Activated naive CD4-positive, alpha-beta T cell treated with anti-CD3 and anti-CD28 coated beads, Interleukin-2, amount 10 ng/mL, durations not matched to agents 7 days and 5 days (primary cell): ENCODE results near the gene COX8A.

ENCODE experiments used
- CTCF ChIA-PET: fragments of 350-600 bp; sonication (Branson Sonifier 250); formaldehyde crosslinking; loops from one replicate; lab custom pipeline; 2021; ENCODE audit warnings: antibody characterized with exemption; lab: Charles Lee
- DNase-seq: peaks from one replicate; pipeline ENCODE4 v3.0.0-alpha.2; 2020
- H3K27ac Mint-ChIP-seq: one replicate; pipeline ENCODE4 v1.8.0; 2021; ENCODE audit warnings: mild to moderate bottlenecking, moderate library complexity, mixed read lengths
- H3K27me3 Mint-ChIP-seq: one replicate; pipeline ENCODE4 v1.8.0; 2021; ENCODE audit warnings: mild to moderate bottlenecking, mixed read lengths
- H3K36me3 Mint-ChIP-seq: one replicate; pipeline ENCODE4 v1.8.0; 2021; ENCODE audit warnings: mixed read lengths
- H3K4me1 Mint-ChIP-seq: one replicate; pipeline ENCODE4 v1.8.0; 2021; ENCODE audit warnings: mixed read lengths
- H3K4me3 Mint-ChIP-seq: one replicate; pipeline ENCODE4 v1.8.0; 2021; ENCODE audit warnings: mild to moderate bottlenecking, moderate library complexity, mixed read lengths
- H3K9me3 Mint-ChIP-seq: one replicate; pipeline ENCODE4 v1.8.0; 2021; ENCODE audit warnings: mixed read lengths

The COX8A gene

DNA sequence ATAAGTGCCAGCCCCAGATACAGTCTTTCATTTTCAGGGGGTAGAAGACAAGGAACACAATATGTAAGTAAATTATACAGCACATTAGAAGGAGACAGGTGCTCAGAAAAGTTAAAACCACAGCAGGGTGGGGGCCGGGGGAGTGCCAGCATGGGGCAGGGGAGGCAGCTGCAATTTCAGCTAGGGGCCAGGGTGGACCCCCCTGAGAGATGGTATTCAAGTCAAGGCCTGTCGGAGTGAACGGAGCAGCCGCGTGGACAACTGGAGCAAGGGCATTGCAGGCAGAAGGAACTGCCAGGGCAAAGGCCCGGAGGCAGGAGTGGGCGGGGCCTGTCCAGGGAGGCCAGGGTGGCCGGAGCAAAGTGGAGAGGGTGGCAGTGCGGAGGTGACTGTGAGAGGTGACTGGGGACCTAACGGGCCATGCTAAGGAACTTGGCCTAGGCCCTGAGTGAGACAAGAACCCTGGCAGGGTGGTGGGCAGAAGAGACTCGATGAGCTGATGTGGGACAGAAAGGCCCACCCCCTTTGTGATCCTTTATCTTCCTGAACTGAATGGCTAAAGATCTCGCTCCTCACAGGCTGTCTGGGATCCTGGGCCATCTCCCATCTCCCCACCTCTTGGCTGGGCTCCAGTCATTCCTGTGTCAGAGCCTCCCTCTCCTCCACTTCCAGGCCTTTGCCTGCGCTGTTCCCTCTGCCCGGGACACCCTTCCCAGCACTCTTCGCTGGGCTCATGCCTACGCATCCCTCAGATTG is 38.9 kb downstream of the COX8A start:
- no peaks in the 10 kb centered on the region for H3K36me3 Mint-ChIP-seq
- peaks cover 24% of the 10 kb centered on the region for H3K27me3 Mint-ChIP-seq
- H3K9me3 Mint-ChIP-seq, result peaks cover 18% of the 10 kb centered on the region
- DNase-seq, result no peak
- H3K27ac Mint-ChIP-seq, result no peak overlapping the region
- H3K4me3 Mint-ChIP-seq, result no peak overlapping the region
- CTCF ChIA-PET, result no interaction called here
- no peaks in the 10 kb centered on the region for H3K4me1 Mint-ChIP-seq

DNA sequence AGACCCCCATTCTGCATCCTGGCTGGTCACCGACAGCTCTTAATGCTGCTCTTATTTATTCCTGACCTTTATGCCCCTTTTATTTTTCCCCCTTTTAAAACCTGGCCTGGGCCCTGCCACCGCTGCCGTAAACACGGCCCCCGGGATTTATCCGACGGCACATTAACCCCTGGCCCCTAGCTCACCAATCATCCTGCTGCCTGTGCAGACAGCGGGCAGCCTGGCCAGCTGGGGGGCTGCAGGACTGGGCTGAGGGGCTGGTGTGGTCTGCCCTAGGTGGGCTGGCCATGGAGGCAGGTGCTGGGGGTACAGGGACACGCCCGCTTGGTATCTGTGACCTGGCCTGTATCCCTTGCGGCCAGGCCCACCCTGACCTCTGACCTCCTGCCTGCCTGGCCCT is 39.9 kb downstream of the COX8A start:
- H3K36me3 Mint-ChIP-seq, result no peaks in the 10 kb centered on the region

DNA sequence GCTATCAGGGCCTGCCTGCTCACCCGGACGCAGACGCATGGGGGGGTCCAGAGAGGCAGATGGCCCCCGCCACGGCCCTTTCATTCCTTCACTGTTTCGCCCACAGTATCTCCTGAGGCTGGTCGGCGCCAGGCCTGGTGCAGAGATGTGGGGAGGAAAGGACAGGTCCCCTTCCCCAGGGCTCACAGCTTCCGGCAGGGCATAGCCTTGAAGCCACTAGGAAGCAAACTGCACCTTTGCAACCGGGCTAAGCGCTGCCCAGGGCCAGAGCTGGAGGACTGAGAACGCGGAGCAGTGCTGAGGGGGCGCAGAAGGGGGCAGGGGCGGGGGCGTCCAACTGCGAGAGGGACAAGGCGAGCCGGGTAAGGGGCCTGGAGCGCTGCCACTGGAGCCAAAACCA is 41.1 kb downstream of the COX8A start:
- no peaks in the 10 kb centered on the region for H3K4me1 Mint-ChIP-seq
- CTCF ChIA-PET, result no interaction called here
- peaks cover 12% of the 10 kb centered on the region for H3K9me3 Mint-ChIP-seq
- peaks cover 3% of the 10 kb centered on the region for H3K27me3 Mint-ChIP-seq
- no peaks in the 10 kb centered on the region for H3K36me3 Mint-ChIP-seq
- no peak for DNase-seq
- H3K4me3 Mint-ChIP-seq, result no peak overlapping the region
- no peak overlapping the region for H3K27ac Mint-ChIP-seq

More for the DNA sequence above, 39.9 kb downstream of the COX8A start:
- Mint-ChIP-seq H3K4me1 (no peaks in the 10 kb centered on the region), H3K4me3 (no peak overlapping the region), H3K27me3 (peaks cover 14% of the 10 kb centered on the region), H3K27ac (no peak overlapping the region), H3K9me3 (peaks cover 18% of the 10 kb centered on the region)
- no peak for DNase-seq
- CTCF ChIA-PET, result no interaction called here

DNA sequence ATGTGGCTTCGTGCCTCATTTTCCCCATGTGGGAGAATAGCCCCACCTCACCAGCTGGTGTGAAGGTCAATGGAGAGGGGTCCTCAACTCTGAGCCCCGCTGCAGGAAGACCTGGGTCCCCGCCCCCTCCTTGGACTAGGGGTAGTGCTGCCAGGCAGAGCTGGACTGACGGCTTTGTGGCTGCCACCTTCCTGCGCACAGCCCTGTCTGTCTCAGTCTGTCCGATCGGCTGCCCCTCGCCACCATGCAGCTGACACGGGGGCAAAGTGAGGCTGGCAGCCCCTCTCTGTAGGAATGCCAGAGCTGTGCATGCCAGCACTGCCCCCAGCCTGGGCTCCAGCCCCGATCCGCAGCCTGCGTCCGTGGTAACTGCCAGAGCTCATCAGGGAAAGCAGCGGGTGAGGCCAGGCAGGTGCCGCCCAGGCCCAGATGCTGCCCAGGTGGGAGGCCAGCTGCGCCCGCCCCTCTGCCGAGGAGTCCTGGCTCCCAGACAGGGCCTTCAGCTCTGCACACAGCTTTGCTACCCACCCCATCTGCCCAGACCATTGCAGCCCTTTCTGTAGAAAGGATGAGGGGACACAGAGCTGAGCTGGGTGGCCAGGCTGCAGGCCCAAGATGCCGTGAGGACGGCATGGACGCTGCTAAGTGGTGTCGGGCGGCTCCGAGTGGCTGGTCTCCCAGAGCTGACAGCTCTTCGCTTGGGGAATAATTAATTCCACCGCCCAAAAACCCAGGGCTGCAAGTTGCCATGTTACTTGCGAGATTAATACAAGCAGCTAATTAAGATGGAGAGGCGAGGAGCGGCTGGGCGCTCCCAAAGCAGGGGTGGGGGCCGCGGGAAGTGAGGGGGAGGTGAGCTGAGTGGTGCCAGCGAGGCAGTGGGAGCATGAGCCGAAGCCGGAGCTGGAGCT is 41.8 kb downstream of the COX8A start:
- no peaks in the 10 kb centered on the region for H3K4me1 Mint-ChIP-seq
- no peak for DNase-seq
- H3K9me3 Mint-ChIP-seq, result peaks cover 5% of the 10 kb centered on the region
- H3K36me3 Mint-ChIP-seq, result no peaks in the 10 kb centered on the region
- CTCF ChIA-PET, result no interaction called here
- peaks cover 9% of the 10 kb centered on the region for H3K27me3 Mint-ChIP-seq
- H3K27ac Mint-ChIP-seq, result no peak overlapping the region
- no peak overlapping the region for H3K4me3 Mint-ChIP-seq

DNA sequence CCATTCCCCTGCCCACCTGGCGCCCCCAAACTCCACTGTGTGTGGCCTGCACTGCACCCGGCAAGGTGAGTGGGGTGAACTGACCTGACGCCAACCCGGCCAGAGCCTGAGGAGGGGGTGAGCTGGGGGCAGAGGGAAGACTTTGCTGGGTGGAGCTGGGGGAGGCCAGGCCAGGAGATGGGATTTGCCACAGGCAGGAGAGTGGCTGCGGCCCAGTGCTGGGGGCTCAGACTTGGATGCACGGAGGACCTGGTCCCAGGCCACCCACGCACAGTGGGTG is 43.5 kb downstream of the COX8A start:
- DNase-seq, result no peak
- H3K36me3 Mint-ChIP-seq, result no peaks in the 10 kb centered on the region
- H3K4me1 Mint-ChIP-seq, result no peaks in the 10 kb centered on the region
- H3K27me3 Mint-ChIP-seq, result peaks cover 9% of the 10 kb centered on the region
- no peaks in the 10 kb centered on the region for H3K9me3 Mint-ChIP-seq
- no peak overlapping the region for H3K27ac Mint-ChIP-seq
- CTCF ChIA-PET, result no interaction called here
- H3K4me3 Mint-ChIP-seq, result no peak overlapping the region

DNA sequence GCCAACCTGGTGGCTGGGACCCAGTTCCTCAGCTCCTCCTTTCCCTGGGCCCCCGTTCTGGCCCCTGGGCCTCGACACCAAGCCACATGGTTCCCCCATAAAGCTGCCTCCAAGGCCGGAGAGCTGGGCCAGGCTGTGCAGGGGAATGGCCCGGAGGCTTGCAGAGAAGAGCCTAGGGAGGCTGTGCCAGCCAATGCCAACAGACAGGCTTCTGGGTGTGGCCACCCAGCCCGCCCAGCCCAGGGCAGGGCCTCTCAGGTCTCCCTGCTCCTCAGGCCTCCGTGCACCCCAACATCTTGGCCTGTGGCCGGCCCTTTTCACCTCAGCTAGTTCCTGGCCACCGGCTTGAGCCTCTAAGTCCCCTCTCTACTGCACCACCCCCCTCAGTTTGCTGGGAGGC is 43.9 kb downstream of the COX8A start:
- CTCF ChIA-PET, result no interaction called here
- Mint-ChIP-seq H3K4me1 (no peaks in the 10 kb centered on the region), H3K4me3 (no peak overlapping the region), H3K27ac (no peak overlapping the region), H3K36me3 (no peaks in the 10 kb centered on the region), H3K27me3 (peaks cover 9% of the 10 kb centered on the region), H3K9me3 (no peaks in the 10 kb centered on the region)
- no peak for DNase-seq

DNA sequence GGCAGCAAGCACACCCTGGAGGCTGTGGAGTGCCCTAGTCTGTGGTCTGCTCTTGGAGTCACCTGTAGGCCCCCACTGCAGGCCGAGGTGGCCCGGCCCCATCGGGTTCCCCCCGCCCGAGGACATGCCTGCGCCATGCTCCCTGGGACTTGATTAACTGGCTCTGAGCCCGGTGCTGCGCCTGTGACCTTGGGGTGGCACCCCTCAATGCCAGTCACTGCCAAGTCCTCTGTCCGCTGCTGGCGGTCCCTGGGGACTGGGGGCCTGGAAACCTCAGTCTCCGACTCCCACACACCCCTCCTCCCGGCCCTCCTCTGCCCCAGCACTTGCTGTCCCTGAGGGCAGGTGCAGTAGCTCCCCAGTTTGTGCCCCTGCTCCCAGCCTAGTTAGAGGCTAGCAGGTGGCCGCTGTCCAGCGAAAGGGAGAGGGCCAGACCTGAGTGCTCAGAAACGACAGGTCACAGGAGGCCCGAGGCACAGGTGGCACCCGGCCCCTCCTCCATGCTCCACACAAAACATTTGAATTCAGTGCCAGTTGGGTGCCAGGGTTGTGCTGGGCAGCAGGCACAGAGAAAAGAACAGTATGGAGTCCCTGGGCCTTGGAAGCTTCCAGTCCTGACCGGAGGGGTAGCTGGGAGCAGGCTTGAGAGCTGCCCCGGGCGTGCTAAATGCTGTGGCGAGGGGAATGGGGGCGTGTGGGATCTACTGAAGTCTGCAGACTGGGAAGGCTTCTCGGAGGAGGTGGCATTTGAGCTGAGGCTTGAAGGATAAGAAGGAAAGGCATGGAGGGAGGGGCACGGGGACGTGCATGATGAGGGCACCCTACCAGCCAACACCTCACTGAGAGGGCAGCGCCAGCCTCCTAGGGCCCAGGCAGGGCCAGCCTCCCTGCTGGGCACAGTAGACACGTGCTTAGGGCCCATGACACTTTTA is 45.0 kb downstream of the COX8A start:
- H3K27ac Mint-ChIP-seq, result no peak overlapping the region
- H3K36me3 Mint-ChIP-seq, result no peaks in the 10 kb centered on the region
- peaks cover 6% of the 10 kb centered on the region for H3K27me3 Mint-ChIP-seq
- CTCF ChIA-PET, result interaction anchor here (0.7 kb wide), 1 partner anchor 19 kb away, joined by 3 read pairs; no protein-coding TSS in a partner anchor
- H3K9me3 Mint-ChIP-seq, result no peaks in the 10 kb centered on the region
- no peak for DNase-seq
- no peaks in the 10 kb centered on the region for H3K4me1 Mint-ChIP-seq
- H3K4me3 Mint-ChIP-seq, result no peak overlapping the region

DNA sequence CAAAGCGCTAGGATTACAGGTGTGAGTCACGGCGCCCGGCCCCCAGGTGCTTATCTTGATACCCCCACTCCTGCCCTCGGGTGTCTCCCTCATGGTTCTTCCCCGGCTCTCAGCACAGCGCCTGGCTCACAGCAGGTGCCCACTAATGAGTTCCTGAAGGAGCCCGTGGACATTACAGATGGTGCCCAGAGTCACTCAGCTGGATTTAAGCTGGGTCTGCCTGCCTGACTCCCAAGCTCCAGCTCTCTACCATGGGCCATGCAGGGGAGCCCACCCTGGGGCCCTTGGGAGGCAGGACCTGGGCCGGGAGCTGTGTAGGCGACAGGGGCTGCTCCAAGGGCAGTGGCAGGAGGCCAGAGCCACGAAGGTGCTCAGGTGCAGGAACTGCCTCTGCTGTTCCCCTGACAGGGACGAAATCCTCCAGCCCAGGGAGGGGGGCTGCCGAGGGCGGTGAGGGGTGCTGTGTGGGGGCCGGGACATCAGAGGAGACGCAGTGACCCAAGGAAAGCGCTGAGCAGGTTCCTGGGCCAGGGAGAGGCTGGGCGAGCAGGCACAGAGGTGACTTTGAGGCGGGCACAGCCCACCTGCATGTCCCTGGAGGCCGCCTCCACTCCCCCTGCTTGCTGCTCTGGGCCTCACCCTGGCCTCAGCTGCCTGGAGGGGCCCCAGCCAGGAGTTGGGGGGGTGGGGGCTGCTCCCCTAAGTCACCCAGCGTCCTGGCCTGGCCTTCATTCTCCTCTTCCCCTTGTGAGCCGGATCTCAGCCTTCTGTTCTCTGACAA is 46.7 kb downstream of the COX8A start:
- Mint-ChIP-seq H3K36me3 (no peaks in the 10 kb centered on the region), H3K4me1 (no peaks in the 10 kb centered on the region), H3K27me3 (peaks cover 6% of the 10 kb centered on the region), H3K4me3 (no peak overlapping the region), H3K9me3 (no peaks in the 10 kb centered on the region), H3K27ac (no peak overlapping the region)
- DNase-seq, result no peak
- CTCF ChIA-PET, result no interaction called here

DNA sequence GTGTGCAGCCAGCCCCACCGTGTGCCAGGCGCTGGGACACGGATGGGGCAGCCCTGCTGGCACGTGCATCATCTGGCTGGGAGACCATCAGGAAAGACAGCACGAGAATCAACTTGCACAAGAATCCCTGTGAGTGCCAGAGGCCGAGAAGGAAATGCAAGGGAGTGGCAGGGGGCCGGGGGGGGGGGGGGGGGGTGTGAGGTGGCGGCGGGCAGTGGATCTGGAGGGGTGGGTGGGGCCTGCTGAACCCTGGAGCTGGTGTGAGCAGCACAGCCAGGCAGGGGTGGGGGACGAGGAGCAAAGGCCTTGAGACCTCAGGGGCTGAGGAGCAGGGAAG is 47.3 kb downstream of the COX8A start:
- Mint-ChIP-seq H3K4me1 (no peaks in the 10 kb centered on the region), H3K4me3 (no peak overlapping the region), H3K36me3 (no peaks in the 10 kb centered on the region), H3K27ac (no peak overlapping the region), H3K27me3 (peaks cover 8% of the 10 kb centered on the region), H3K9me3 (no peaks in the 10 kb centered on the region)
- CTCF ChIA-PET, result no interaction called here
- DNase-seq, result no peak

DNA sequence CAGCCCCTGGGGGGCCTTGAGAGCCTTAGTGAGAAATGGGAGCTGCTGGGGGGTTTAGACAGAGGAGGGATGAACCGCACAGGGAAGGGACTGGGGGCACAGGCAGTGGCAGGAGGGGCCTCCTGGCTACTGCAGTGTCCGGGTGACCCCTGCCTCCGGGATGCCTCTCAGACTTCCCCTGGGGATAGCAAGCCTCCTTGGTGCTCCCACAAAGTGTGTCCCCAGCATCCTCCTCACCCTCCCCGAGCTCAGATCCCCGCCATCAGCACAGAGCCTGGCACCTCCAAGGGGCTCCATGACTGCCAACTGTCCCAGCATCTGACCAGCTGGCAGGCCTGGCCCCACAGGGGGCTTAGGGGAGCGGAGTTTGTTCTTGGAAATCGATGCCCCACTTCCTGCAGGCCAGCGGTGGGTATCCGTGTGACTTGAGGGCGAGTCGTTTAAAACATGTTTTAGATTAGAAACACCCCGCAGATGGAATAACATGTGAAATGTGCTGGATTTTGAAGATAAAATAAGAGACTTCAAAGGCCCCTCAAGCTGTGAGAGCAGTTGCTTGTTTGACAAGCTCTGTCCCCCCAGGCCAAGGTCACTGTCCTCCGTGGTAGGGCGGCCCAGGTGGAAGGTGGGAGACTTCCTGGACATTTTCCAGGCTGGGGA is 47.8 kb downstream of the COX8A start:
- Mint-ChIP-seq H3K27me3 (peaks cover 14% of the 10 kb centered on the region), H3K4me1 (no peaks in the 10 kb centered on the region), H3K27ac (no peak overlapping the region), H3K9me3 (no peaks in the 10 kb centered on the region), H3K4me3 (no peak overlapping the region), H3K36me3 (no peaks in the 10 kb centered on the region)
- no peak for DNase-seq
- CTCF ChIA-PET, result interaction anchor here (0.9 kb wide), 1 partner anchor 20 kb away, joined by 3 read pairs; no protein-coding TSS in a partner anchor

DNA sequence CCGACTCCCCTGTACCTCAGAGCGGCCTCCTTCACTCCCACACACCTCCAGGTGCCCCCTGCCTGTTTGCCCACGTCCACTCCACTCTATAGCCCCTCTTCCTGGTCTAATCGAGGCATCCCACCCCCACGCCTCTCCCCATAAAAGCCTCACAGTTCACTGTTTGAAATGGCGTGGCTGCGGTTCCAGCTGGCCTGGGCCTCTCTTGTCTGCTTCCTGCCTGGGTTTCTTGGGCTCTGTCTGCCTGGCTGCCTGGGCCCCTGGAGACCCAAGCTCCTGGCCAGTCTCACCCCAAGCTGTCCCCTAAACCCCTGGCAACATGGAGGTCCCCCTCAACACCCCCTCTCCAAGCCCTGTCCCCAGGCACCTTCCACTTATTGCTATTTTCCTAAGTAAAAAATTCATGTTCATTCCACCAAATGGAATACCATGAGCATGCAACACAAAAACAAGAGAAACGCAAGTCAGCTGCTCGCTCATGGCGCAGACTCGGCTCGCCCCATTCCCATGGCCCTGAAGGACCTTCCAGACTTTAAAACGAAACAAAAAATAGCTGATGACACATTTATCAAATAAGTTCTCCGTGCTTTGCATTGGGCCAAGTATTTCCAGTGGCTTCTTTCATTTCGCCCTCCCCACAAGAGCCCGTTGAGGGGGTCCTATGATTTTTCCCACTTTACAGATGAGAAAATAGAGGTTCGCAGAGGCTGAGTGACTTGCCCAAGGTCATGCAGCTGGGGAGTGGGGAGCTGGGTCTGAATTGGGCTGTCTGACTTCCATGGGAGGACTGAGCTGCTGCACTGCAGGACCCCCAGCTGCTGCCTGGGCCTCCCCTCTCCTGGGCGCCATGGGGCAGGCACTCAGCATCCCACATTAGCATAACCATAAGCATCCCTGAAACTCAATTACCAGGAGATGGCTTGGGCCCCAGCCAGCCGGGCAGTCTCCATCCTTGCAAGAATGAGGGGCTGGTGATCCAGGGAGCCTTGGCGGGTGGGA is 49.6 kb downstream of the COX8A start:
- H3K4me3 Mint-ChIP-seq, result no peak overlapping the region
- H3K36me3 Mint-ChIP-seq, result no peaks in the 10 kb centered on the region
- peaks cover 29% of the 10 kb centered on the region for H3K27me3 Mint-ChIP-seq
- no peak for DNase-seq
- no peak overlapping the region for H3K27ac Mint-ChIP-seq
- CTCF ChIA-PET, result no interaction called here
- H3K4me1 Mint-ChIP-seq, result no peaks in the 10 kb centered on the region
- no peaks in the 10 kb centered on the region for H3K9me3 Mint-ChIP-seq

DNA sequence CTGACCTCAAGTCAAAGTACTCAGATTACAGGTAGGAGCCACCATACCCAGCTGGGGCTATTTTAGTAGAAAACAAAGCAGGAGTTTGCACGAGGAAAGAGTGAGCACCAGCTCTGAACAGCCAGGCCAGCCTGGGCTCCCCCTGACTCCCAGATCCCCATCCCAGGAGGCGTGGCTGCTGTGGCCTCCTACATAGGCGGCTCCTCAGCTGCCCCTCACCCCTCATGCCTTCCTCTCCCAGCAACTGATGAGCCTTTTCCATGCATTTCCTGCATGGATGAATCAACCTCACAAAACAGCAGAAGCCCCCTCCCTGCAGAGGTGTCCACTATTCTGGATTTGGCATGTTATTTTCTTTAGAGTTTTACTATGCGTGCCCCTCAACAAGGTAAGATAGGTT is 50.8 kb downstream of the COX8A start:
- no peak overlapping the region for H3K27ac Mint-ChIP-seq
- no peak for DNase-seq
- CTCF ChIA-PET, result no interaction called here
- no peaks in the 10 kb centered on the region for H3K9me3 Mint-ChIP-seq
- peaks cover 41% of the 10 kb centered on the region for H3K27me3 Mint-ChIP-seq
- H3K4me1 Mint-ChIP-seq, result no peaks in the 10 kb centered on the region
- H3K4me3 Mint-ChIP-seq, result no peak overlapping the region
- no peaks in the 10 kb centered on the region for H3K36me3 Mint-ChIP-seq
